DMS79 (cell line): ENCODE data around the gene EIF3F.
"Not testable (repeated sequence)": the region's sequence is repeated elsewhere in the genome, so short reads cannot be mapped to it uniquely, and the experiment has no call there.

ENCODE experiments used
- DNase-seq: peaks from one replicate; lab custom pipeline; 2025; lab: John Stamatoyannopoulos, UW

EIF3F gene

GRCh38 chr11:7986768-7987559, at the start of gene EIF3F:
TSS of gene EIF3F (plus strand) at chr11:7987337. CDS start at chr11:7987353, 16 bp downstream.
- DNase-seq, result peak; percentile 98

- DNase-seq, result no peak
These were observed 46.0 kb upstream of the EIF3F start for GRCh38 chr11:7941146-7941545.

DNA sequence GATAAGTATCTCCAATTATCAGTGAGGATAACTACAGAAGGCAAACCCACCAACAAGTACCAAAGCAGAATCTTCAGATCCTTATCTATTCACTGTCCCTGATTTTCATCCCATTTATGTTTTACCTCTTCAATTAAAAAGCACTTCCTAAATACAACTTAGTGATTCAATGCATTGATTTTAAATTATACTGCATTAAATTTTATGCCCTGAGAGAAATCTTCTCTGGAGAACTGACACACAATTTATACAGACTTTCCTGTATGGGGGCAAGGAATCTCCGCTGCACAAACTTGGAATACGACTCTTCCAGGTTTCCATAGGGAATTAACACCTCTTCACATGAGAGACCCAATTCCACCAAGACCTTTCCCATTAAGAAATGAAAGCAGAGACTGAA, 45.5 kb upstream of the EIF3F start, which contains the start of gene OR10A3:
Gene OR10A3, minus strand, starts transcription at position 101 of the 400 bp plus-strand sequence. CDS start 2,188 bp downstream, outside the sequence.
- DNase-seq, result no peak

DNA sequence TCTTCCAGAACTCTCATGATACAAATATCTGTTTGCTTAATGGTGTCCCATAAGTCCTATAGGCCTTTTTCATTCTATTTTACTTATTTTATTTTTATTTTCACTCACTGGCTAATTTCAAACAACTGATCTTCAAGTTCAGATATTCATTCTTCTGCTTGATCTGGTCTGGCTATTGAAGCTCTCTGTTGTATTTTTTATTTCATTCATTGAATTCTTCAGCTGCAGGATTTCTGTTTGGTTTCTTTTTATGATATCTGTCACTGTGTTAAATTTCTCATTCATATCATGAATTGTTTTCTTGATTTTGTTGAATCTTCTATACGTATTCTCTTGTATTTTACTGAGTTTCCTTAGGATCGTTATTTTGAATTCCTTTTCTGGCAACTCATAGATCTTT, 43.0 kb upstream of the EIF3F start:
- DNase-seq, result no peak

DNA sequence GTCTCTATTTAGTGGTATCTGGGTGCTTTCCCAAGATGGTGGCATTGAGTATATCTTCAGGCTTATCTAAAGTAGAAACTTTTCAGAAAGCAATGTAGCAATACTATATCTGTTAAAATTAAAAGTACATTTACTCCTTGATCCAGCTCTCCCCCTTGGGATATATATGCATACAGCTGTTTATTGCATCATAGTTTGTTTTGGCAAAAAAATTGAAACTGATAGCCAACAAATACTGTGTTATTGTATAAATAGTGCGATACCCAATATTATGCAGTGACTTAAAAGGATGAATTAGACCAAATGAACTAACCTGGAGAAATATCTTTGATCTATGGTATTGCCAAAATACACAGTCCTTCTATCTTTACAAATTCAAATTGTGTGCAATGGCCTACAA, 37.2 kb upstream of the EIF3F start:
- DNase-seq, result no peak

DNA sequence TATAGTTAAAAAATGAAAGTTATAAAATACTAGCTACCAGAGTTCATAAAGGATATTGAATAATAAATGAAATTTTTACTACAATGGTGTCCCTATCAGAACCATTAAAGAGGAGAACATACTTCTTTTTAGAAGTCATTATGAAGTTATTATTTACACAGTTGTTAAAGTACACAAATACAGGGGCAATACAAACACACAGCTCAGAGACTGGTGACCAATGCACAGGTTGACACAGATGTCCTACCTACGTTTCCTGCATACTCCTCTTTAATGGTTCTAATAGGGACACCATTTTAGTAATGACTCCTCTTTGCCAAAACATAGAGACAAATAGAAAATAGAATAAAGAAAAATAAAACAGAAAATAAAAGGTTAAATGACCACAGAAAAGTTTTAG, 31.9 kb upstream of the EIF3F start:
- DNase-seq, result no peak

- no peak for DNase-seq
These were observed 22.9 kb upstream of the EIF3F start for GRCh38 chr11:7964261-7964660.

GRCh38 chr11:7964873-7965272, 22.3 kb upstream of the EIF3F start:
- DNase-seq, result no peak

GRCh38 chr11:7965386-7965785, 21.8 kb upstream of the EIF3F start, which contains the start of gene NLRP10:
TSS of gene NLRP10 (minus strand) at chr11:7965447. CDS start at chr11:7963495, 1,952 bp downstream.
- no peak for DNase-seq

- no peak for DNase-seq
These were observed 20.0 kb upstream of the EIF3F start for GRCh38 chr11:7967097-7967496.

DNA sequence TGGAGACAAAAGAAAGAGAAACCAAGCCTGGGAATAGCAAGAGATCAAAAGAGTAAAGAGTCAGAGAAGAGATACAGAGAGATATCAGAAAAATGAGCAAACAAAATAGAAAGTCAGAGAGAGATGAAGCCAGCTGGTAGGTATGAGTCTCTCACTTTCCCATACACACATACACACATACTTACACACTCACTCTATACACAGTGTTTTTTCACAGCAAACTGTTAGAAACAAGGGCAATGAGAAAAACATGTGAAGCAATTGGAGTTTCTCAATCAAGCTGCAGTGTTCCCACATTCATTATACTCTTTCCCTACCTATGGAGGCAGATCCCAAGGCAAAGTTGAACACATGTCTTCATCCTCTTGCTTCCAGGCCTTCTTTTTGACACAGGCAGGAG, 19.3 kb upstream of the EIF3F start:
- DNase-seq, result no peak

- no peak for DNase-seq
These were observed 18.5 kb upstream of the EIF3F start for GRCh38 chr11:7968686-7969085.

DNA sequence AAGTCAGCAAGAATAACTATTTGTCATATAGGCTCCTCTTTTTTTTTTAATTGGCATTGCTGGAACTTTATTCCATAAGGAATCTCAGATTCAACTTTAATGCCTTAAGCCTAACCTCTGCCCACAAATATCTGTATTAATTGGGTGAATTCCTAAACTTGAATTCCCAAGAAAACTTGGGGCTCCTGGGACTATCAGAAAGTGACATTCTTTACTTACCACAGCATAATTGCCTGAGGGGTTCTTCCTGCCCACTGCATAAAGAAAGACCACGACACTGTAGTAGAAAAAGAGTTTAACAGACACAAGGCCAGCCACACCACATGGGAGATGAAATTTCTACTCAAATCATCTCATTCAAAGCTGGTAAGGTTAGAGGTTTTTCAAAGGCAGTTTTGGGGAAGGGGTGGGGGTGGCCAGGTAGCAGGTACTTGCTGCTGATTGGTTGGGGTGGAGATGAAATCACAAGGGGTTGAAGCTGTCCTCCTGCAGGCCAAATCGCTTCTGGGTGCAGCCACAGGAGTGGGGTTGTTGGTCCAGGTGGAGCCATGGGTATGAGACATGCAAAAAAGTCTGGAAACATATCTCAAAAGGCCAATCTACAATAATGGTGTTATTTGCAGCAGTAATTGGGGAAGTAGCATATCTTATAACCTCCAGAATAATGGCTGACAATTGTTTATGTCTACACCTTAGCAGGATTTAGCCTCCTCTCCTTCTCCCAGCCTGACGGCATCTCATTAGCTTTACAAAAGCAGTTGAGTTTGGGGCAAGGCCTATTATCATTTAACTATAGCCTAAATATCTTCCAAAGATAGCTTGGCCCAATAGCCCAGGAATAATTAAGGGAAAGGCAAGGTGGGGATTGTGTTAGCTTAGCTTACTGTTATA, 17.1 kb upstream of the EIF3F start:
- no peak for DNase-seq

- no peak for DNase-seq
These were observed 15.3 kb upstream of the EIF3F start for GRCh38 chr11:7971846-7972245.

DNA sequence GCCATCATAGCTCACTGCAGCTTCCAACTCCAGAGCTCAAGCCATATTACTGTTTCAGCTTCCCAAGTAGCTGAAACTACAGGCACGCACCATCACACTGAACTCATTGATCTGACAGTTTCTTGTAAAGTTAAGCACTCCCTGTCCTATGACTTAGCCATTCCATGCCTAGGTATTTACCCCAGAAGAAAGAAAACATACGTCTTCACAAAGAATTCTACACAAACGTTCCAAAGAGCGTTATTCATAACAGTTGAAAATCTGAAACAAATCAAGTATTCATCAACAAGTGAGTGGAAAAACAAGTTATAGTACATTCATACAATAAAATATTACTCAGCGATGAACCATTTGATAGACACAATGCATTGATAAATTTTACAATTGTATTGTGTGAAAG, 14.1 kb upstream of the EIF3F start:
- DNase-seq, result no peak

- no peak for DNase-seq
These were observed 12.5 kb upstream of the EIF3F start for GRCh38 chr11:7974668-7975067.

DNA sequence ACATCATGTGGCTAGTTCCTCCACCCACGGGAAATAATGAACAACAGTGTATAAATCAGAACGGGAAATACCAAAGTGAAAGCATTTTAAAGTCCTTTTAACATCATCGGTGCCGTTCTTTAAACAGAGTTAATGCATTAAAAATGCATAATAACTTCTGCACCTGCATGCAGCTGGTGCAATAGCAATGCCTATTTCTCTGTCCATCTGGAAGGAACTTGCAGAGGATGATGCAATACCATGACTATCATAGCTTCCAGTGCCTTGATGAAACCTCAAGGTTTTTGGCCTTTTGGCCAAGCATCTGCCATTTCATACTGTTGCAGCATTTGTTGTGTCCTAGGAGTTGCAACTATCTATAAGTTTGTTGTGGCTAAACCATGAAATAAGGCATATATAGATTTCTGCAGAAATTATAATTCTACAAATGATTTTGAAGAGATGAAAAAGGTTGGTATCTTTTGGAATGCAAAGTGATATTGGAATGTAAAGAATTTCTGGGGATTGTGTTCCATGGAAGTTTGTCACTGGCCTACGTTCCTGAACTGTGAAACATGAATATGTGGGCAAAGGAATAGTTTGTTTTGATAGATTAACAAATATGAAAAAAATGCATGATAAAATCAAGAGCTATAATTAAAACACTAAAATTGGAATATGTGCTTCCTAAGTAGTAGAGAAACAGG, 9.8 kb upstream of the EIF3F start:
- no peak for DNase-seq

DNA sequence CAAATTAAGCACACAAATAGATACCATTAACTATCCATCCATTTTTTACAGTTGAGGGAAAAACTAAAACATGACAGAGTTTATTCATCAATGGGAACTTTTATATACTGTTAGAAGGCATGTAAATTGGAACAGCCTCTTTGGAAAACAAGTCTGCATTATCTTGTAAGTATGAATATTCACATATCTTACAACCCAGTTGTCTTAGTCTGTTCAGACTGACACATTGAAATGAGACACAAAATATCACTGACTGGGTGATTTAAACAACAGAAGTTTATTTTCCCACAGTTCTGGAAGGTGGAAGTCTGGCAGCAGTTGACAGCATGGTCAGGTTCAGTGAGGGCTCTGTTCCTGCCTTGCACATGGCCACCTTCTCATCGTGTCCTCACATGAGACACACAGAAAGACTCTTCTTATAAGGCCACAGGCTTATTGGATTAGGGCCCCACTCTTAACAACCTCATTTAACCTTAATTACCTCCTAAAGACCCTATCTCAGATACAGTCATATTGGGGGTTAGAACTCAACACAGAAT, 5.4 kb upstream of the EIF3F start:
- DNase-seq, result no peak

GRCh38 chr11:7982582-7983119, 4.5 kb upstream of the EIF3F start:
- no peak for DNase-seq

DNA sequence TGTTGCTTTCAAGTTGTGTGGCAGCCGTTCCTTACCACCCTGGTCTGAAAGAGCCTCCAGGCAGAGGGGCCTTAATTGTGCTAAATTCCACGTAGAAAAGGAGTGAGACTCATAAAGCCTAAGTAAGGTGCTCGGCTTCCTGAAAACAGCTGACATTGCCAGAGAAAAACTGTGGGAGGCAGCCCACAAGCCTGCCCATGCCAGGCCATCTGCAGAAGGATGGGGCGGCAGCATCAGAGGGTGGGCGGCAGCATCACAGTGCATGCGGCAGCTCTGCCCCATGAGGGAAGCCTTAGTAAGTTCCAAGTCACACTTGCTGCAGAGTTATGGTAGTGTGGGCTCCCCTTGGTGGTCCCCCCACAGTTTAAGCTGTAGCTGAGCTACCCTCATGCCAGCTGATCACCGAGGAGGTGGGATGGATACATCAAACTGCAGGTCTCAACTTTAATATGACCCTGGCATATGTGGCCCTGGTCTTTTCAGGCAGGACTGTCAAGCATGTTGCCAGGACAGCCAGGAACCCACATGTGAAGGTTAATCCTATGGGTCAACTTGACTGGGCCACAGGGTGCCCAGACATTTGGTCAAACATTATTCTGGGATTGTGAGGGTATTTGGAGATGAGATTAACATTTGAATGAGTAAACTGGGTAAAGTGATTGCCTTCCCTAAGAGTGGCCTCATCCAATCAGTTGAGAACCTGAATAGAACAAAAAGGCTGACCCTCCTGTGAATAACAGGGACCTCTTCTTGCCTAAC, 3.1 kb upstream of the EIF3F start:
- DNase-seq, result no peak

GRCh38 chr11:7987560-7987883, 385 bp downstream of the EIF3F start:
- DNase-seq, result not testable (repeated sequence)
